AG10803 (cell line): ENCODE results near the gene RPE65.
"Not testable (repeated sequence)": the region's sequence is repeated elsewhere in the genome, so short reads cannot be mapped to it uniquely, and the experiment has no call there.

Experiments used
- DNase-seq: peaks from one replicate; pipeline ENCODE4 v3.0.0; 2010; ENCODE audit warnings: low read depth
- H3K4me3 ChIP-seq: 2 replicates; pipeline ENCODE4 v1.5.1; 2011; ENCODE audit warnings: mild to moderate bottlenecking, low read length, control low read depth
- TF ChIP-seq, protein P1 (sequence below): conservative IDR thresholded peaks from 2 replicates; pipeline ENCODE4 v1.5.1; 2011; ENCODE audit warnings: mild to moderate bottlenecking, low read length, control low read depth, inconsistent platforms

The RPE65 gene

GRCh38 chr1:68431076-68431475, 18.7 kb downstream of the RPE65 start:
- TF ChIP-seq, protein P1, sequence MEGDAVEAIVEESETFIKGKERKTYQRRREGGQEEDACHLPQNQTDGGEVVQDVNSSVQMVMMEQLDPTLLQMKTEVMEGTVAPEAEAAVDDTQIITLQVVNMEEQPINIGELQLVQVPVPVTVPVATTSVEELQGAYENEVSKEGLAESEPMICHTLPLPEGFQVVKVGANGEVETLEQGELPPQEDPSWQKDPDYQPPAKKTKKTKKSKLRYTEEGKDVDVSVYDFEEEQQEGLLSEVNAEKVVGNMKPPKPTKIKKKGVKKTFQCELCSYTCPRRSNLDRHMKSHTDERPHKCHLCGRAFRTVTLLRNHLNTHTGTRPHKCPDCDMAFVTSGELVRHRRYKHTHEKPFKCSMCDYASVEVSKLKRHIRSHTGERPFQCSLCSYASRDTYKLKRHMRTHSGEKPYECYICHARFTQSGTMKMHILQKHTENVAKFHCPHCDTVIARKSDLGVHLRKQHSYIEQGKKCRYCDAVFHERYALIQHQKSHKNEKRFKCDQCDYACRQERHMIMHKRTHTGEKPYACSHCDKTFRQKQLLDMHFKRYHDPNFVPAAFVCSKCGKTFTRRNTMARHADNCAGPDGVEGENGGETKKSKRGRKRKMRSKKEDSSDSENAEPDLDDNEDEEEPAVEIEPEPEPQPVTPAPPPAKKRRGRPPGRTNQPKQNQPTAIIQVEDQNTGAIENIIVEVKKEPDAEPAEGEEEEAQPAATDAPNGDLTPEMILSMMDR, result no peak
- no peak for DNase-seq
- no peak overlapping the region for H3K4me3 ChIP-seq

- TF ChIP-seq, protein P1, result no peak
- H3K4me3 ChIP-seq, result no peak overlapping the region
- DNase-seq, result no peak
These were observed 20.4 kb downstream of the RPE65 start for GRCh38 chr1:68429233-68429808.

- TF ChIP-seq, protein P1, result no peak
These were observed 23.2 kb downstream of the RPE65 start for GRCh38 chr1:68426594-68426993.

DNA sequence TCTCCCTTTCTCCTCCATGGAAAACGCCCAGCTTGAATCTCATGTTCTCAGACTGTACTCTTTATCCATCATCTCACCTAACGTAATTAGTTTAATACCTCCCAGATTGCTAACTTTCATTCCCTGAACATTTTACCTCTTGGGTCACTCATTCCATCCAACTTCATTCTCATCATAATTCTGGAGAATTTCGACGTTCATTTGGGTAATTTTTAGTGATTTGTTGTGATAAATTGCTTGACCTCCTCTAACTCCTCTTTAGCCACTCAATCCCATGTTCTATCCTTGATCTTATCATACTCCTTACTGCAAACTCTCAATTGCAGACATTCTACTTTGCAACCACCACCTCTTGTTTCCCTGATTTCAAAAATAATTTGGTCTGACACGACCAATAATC, 28.4 kb downstream of the RPE65 start:
- TF ChIP-seq, protein P1, result no peak
- no peak overlapping the region for H3K4me3 ChIP-seq
- DNase-seq, result no peak

More at GRCh38 chr1:68426594-68426993, 23.2 kb downstream of the RPE65 start:
- H3K4me3 ChIP-seq, result no peak overlapping the region
- peak; percentile 23 for DNase-seq

DNA sequence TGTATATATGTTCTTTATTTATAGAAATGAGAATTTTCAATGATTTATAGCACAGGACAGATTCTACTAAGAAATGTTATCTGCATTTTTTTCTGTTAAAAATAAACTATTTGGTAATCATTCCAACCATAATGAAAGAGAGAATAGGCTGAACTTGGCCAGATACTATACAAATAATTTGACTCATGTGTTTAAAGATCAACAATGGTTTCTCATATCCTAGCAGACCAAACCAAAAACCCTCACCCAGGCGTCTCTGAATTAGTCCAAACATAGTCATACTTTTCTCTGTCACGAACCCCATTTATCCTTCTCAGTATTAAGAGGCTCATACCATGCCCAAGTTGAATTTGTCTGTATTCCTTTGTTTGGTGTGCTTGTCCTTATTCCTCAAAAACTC, 40.3 kb downstream of the RPE65 start:
- no peak overlapping the region for H3K4me3 ChIP-seq
- DNase-seq, result peak; percentile 36
- TF ChIP-seq, protein P1, result no peak

- no peak for DNase-seq
- TF ChIP-seq, protein P1, result no peak
- no peak overlapping the region for H3K4me3 ChIP-seq
These were observed 48.2 kb downstream of the RPE65 start for GRCh38 chr1:68401506-68401905.

- not testable (repeated sequence) for DNase-seq
These were observed 54.2 kb downstream of the RPE65 start for GRCh38 chr1:68395575-68395974.

GRCh38 chr1:68392474-68392873, 57.3 kb downstream of the RPE65 start:
- H3K4me3 ChIP-seq, result not testable (repeated sequence)

More at GRCh38 chr1:68395575-68395974, 54.2 kb downstream of the RPE65 start:
- not testable (repeated sequence) for H3K4me3 ChIP-seq

GRCh38 chr1:68385798-68386524, 63.8 kb downstream of the RPE65 start:
- H3K4me3 ChIP-seq, DNase-seq: not testable (repeated sequence)

More at GRCh38 chr1:68392474-68392873, 57.3 kb downstream of the RPE65 start:
- DNase-seq, result not testable (repeated sequence)
